HepG2 (cell line): ENCODE measurements around the gene MARVELD3. TPM values are rescaled to one million over a fixed set of nuclear protein-coding genes. Genes with fewer than 3 reads are reported as not detected.
A peak's percentile ranks its signal among the peaks of the same experiment; 100 is the strongest.

Experiments
- CCDC6 ChIP-seq: sonication (generic); formaldehyde crosslinking; IDR thresholded peaks from 2 replicates; pipeline ENCODE4 v1.8.1; 2022; ENCODE audit warnings: mild to moderate bottlenecking, missing genetic modification reagents, moderate library complexity
- FOXO1 ChIP-seq: sonication (generic); formaldehyde crosslinking; IDR thresholded peaks from 2 replicates; pipeline ENCODE4 v1.4.0; 2020; ENCODE audit warnings: missing genetic modification reagents
- JUN ChIP-seq: sonication (generic); formaldehyde crosslinking; IDR thresholded peaks from 2 replicates; pipeline ENCODE4 v1.4.0; 2020; ENCODE audit warnings: mild to moderate bottlenecking, missing genetic modification reagents
- MLLT10 ChIP-seq: sonication (generic); formaldehyde crosslinking; IDR thresholded peaks from 2 replicates; pipeline ENCODE4 v1.4.0; 2020; ENCODE audit warnings: missing genetic modification reagents
- NFYC ChIP-seq: IDR thresholded peaks from 2 replicates; pipeline ENCODE4 v1.6.1; 2016; ENCODE audit warnings: missing genetic modification reagents, missing compliant biosample characterization
- PAWR ChIP-seq: sonication (generic); formaldehyde crosslinking; IDR thresholded peaks from 2 replicates; pipeline ENCODE4 v1.4.0; 2020; ENCODE audit warnings: missing genetic modification reagents, mild to moderate bottlenecking, borderline replicate concordance
- PHF20 ChIP-seq: sonication (generic); formaldehyde crosslinking; IDR thresholded peaks from 2 replicates; pipeline ENCODE4 v1.5.0; 2020; ENCODE audit warnings: mild to moderate bottlenecking, missing genetic modification reagents
- TBX2 ChIP-seq: sonication (generic); formaldehyde crosslinking; IDR thresholded peaks from 2 replicates; pipeline ENCODE4 v1.5.0; 2020; ENCODE audit warnings: missing genetic modification reagents, mild to moderate bottlenecking, borderline replicate concordance
- ZMYM3 ChIP-seq: sonication (generic); formaldehyde crosslinking; IDR thresholded peaks from 2 replicates; pipeline ENCODE4 v1.5.1; 2020; ENCODE audit warnings: mild to moderate bottlenecking, missing genetic modification reagents
- ZNF253 ChIP-seq: sonication (generic); formaldehyde crosslinking; IDR thresholded peaks from 2 replicates; pipeline ENCODE4 v1.8.0; 2022; ENCODE audit warnings: mild to moderate bottlenecking, missing genetic modification reagents, borderline replicate concordance
- ZNF354B ChIP-seq: sonication (generic); formaldehyde crosslinking; IDR thresholded peaks from 2 replicates; pipeline ENCODE4 v1.8.0; 2022; ENCODE audit warnings: mild to moderate bottlenecking, missing genetic modification reagents
- ZNF431 ChIP-seq: sonication (generic); formaldehyde crosslinking; IDR thresholded peaks from 2 replicates; pipeline ENCODE4 v1.9.0; 2022; ENCODE audit warnings: missing genetic modification reagents, low read depth, mild to moderate bottlenecking, borderline replicate concordance
- ZNF546 ChIP-seq: sonication (generic); formaldehyde crosslinking; conservative IDR thresholded peaks from 2 replicates; pipeline ENCODE4 v1.8.1; 2023; ENCODE audit warnings: mild to moderate bottlenecking, missing genetic modification reagents
- ZNF563 ChIP-seq: sonication (generic); formaldehyde crosslinking; IDR thresholded peaks from 2 replicates; pipeline ENCODE4 v1.8.0; 2022; ENCODE audit warnings: mild to moderate bottlenecking, moderate library complexity, missing genetic modification reagents
- ZNF703 ChIP-seq: sonication (generic); formaldehyde crosslinking; IDR thresholded peaks from 2 replicates; pipeline ENCODE4 v1.5.1; 2020; ENCODE audit warnings: missing genetic modification reagents, mild to moderate bottlenecking, moderate library complexity, borderline replicate concordance
- ZNF768 ChIP-seq: sonication (generic); formaldehyde crosslinking; IDR thresholded peaks from 2 replicates; pipeline ENCODE4 v1.4.0; 2020; ENCODE audit warnings: missing genetic modification reagents
- ZNF781 ChIP-seq: sonication (generic); formaldehyde crosslinking; IDR thresholded peaks from 2 replicates; pipeline ENCODE4 v1.5.1; 2020; ENCODE audit warnings: borderline replicate concordance, mild to moderate bottlenecking, missing genetic modification reagents; ENCODE audit errors: not compliant biosample characterization
- ZSCAN30 ChIP-seq: sonication (generic); formaldehyde crosslinking; IDR thresholded peaks from 2 replicates; pipeline ENCODE4 v1.5.0; 2020; ENCODE audit warnings: mild to moderate bottlenecking, missing genetic modification reagents
- polyA plus RNA-seq, 8 experiments: library from polyadenylated mRNA; depleted of rRNA in 3 of 8; stranded (reverse) in 7 of 8; unstranded in 1 of 8; fragments of >200 nt; fragmentation: Illumina TruSeq in 4 of 8; extraction: Trizol in 4 of 8; gene quantifications; 2 replicates each; pipeline versions ENCODE4 v1.2.1 to v1.2.3, GENCODE V29; 2011 to 2016; ENCODE audit warnings: low read depth in 4 of 8, missing spikeins in 1 of 8, mixed read lengths in 1 of 8; ENCODE audit not compliant: insufficient read depth in 1 of 8
- total RNA-seq, 5 experiments: library from RNA; depleted of rRNA; stranded (reverse); fragments of >200 nt; fragmentation: Illumina TruSeq; extraction: Trizol; gene quantifications; 2 replicates each; pipeline ENCODE4 v1.2.3, GENCODE V29; 2016; ENCODE audit warnings: low read depth in 1 of 5
- TF ChIP-seq, protein P1 (sequence below): sonication (generic); formaldehyde crosslinking; IDR thresholded peaks from 2 replicates; pipeline ENCODE4 v1.5.1; 2020; ENCODE audit warnings: missing genetic modification reagents, mild to moderate bottlenecking, borderline replicate concordance
- TF ChIP-seq, protein P2 (sequence below), 2 experiments: sonication (generic) in 1 of 2; formaldehyde crosslinking in 1 of 2; IDR thresholded peaks; 2 replicates each; pipeline versions ENCODE4 v1.6.1 to v1.9.0; 2014 to 2022; ENCODE audit warnings: antibody characterized with exemption in 1 of 2, borderline replicate concordance in 1 of 2, inconsistent platforms in 1 of 2, low read depth in 1 of 2, missing genetic modification reagents in 1 of 2

MARVELD3 gene
- total and polyA plus RNA-seq, 2 of the 13 experiments (the other 11 are each of a cell fraction or from before 2014, with no cell fraction given) = 4.8 to 5.6 TPM

DNA sequence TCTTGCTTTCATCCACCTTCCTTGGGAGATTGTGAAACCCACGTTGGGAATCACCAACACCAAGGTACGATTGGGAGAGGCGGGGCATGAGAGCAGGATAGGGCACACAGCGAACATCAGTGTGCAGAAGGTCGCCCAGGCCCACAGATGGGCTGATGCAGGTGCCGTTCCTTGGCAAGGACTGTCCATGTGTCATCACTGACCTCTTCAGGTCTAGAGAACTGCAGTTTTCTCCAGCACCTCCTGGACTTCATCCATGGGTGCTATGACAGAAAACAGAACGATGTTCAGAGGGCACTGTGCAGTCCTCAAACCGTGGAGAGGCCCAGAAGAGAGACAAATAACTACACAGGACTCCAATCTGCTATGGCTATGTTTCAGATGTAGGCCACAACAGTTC, 25.2 kb upstream of the MARVELD3 start (continued):
- TF ChIP-seq ZNF354B (CRISPR knock-in tag) (no peak), ZNF253 (CRISPR knock-in tag) (no peak), CCDC6 (CRISPR knock-in tag) (no peak), ZMYM3 (CRISPR knock-in tag) (peak; percentile 63), ZSCAN30 (CRISPR knock-in tag) (no peak), ZNF781 (CRISPR knock-in tag) (peak; percentile 43), NFYC (CRISPR knock-in tag) (no peak), JUN (CRISPR knock-in tag) (no peak), ZNF546 (CRISPR knock-in tag) (no peak), TBX2 (CRISPR knock-in tag) (no peak), ZNF563 (CRISPR knock-in tag) (no peak), ZNF703 (no peak), PAWR (CRISPR knock-in tag) (no peak), FOXO1 (0 out of 2 replicates have a peak, but pooled peaks have one; percentile 55), MLLT10 (no peak), ZNF431 (no peak), ZNF768 (CRISPR knock-in tag) (0 out of 2 replicates have a peak, but pooled peaks have one; percentile 34), PHF20 (0 out of 2 replicates have a peak, but pooled peaks have one; percentile 18)
- TF ChIP-seq, protein P1, sequence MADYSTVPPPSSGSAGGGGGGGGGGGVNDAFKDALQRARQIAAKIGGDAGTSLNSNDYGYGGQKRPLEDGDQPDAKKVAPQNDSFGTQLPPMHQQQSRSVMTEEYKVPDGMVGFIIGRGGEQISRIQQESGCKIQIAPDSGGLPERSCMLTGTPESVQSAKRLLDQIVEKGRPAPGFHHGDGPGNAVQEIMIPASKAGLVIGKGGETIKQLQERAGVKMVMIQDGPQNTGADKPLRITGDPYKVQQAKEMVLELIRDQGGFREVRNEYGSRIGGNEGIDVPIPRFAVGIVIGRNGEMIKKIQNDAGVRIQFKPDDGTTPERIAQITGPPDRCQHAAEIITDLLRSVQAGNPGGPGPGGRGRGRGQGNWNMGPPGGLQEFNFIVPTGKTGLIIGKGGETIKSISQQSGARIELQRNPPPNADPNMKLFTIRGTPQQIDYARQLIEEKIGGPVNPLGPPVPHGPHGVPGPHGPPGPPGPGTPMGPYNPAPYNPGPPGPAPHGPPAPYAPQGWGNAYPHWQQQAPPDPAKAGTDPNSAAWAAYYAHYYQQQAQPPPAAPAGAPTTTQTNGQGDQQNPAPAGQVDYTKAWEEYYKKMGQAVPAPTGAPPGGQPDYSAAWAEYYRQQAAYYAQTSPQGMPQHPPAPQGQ (CRISPR knock-in tag) = no peak
- TF ChIP-seq, protein P2, sequence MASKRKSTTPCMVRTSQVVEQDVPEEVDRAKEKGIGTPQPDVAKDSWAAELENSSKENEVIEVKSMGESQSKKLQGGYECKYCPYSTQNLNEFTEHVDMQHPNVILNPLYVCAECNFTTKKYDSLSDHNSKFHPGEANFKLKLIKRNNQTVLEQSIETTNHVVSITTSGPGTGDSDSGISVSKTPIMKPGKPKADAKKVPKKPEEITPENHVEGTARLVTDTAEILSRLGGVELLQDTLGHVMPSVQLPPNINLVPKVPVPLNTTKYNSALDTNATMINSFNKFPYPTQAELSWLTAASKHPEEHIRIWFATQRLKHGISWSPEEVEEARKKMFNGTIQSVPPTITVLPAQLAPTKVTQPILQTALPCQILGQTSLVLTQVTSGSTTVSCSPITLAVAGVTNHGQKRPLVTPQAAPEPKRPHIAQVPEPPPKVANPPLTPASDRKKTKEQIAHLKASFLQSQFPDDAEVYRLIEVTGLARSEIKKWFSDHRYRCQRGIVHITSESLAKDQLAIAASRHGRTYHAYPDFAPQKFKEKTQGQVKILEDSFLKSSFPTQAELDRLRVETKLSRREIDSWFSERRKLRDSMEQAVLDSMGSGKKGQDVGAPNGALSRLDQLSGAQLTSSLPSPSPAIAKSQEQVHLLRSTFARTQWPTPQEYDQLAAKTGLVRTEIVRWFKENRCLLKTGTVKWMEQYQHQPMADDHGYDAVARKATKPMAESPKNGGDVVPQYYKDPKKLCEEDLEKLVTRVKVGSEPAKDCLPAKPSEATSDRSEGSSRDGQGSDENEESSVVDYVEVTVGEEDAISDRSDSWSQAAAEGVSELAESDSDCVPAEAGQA (IDR thresholded peaks at IDR 0.05; ENCODE audit: low read depth) = no peak
- TF ChIP-seq, protein P2 (CRISPR knock-in tag; IDR thresholded peaks at IDR 0.05; ENCODE audit: borderline replicate concordance) = no peak
